ENCODE data around the gene GGTLC2.
"Not testable (repeated sequence)": the region's sequence is repeated elsewhere in the genome, so short reads cannot be mapped to it uniquely, and the experiment has no call there.

GGTLC2 gene

DNA sequence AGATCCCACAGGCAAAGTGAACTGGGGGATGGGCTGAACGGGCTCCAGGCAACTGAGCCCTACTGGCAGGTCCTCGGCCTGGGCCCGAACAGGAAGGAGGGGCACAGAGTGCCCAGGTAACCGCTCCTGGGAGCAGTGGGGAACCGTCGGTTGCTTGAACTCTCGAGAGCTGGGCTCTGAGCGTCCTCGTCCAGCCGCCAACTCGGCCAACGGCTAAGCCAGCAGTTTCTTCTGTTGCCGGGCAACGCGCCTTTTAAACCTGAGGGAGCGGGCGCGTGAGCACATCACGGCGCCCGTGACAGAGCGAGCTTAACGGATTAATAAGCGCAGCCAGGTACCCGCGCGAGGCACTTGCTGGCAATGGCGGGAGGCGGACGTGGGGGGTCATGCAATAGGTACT lies at the start of gene GGTLC2:
Gene GGTLC2, plus strand, starts transcription at position 301 of the 400 bp plus-strand sequence. CDS start 1,732 bp downstream, outside the sequence.
- not testable (repeated sequence) for H3K4me3 ChIP-seq (ENCODE audit: low read depth, low read length)

DNA sequence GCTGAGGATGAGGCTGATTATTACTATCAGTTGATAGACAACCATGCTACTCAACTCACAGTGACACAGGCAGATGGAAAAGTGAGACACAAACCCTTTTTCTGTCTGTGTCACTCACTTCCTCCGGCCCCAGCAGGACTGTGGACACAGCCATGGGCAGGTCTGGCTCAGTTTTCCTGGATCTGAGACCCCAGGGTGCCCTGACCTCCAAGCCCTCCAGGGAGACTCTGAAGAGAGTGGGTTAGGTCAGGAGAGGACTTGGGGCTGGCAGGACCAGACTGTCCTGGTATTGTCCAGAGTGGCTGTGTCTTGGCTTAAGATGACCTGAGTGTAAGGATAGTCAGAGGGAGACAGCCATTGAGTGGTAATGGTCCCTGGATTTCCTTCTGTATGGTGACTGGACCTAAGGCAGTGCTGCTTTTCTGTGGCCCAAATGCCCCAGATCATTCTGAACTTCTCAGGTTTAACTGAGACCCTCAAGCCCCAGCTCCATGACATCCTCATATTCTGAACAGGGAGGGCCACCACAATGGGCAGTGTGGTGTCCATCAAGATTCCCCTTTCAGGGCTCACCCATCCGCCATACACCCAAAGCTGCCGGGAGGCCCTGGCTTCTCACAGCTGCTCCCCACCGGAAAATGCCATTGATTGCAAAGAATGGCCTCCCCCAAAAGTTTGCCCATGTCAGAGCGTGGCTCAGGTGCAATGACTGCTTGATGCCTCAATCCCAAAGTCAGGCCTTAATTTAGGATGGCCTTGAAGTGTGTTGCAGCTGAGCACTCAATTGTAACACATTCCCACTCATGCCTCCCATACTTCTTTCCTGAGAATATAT lies 49.2 kb upstream of the GGTLC2 start:
- TF ChIP-seq, protein P1, sequence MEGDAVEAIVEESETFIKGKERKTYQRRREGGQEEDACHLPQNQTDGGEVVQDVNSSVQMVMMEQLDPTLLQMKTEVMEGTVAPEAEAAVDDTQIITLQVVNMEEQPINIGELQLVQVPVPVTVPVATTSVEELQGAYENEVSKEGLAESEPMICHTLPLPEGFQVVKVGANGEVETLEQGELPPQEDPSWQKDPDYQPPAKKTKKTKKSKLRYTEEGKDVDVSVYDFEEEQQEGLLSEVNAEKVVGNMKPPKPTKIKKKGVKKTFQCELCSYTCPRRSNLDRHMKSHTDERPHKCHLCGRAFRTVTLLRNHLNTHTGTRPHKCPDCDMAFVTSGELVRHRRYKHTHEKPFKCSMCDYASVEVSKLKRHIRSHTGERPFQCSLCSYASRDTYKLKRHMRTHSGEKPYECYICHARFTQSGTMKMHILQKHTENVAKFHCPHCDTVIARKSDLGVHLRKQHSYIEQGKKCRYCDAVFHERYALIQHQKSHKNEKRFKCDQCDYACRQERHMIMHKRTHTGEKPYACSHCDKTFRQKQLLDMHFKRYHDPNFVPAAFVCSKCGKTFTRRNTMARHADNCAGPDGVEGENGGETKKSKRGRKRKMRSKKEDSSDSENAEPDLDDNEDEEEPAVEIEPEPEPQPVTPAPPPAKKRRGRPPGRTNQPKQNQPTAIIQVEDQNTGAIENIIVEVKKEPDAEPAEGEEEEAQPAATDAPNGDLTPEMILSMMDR (IDR thresholded peaks at IDR 0.05; ENCODE audit: low read depth, low read length) = no peak
- H3K4me3 ChIP-seq (ENCODE audit: low read depth, low read length) = no peak overlapping the region

DNA sequence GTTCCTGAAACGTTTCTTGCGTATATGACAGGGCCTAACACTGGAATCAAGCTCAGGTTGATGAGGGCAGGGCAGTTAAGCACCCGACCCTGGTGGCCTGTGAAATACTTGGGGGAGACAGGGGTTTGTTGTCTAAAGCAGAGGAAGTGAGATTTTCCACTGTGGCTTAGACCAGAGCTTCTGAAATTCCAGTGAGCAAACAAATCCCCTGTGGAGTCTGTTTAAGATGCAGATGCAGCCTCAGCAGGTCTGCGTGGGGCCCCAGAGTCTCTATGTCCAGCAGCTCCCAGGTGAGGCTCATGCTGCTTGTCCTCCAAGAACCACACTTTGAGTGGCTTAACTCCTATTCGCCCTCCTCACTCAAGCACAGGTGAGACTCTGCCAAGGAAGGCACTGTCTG lies 46.3 kb upstream of the GGTLC2 start:
- TF ChIP-seq, protein P1 (IDR thresholded peaks at IDR 0.05; ENCODE audit: low read depth, low read length) = no peak
- no peak overlapping the region for H3K4me3 ChIP-seq (ENCODE audit: low read depth, low read length)

DNA sequence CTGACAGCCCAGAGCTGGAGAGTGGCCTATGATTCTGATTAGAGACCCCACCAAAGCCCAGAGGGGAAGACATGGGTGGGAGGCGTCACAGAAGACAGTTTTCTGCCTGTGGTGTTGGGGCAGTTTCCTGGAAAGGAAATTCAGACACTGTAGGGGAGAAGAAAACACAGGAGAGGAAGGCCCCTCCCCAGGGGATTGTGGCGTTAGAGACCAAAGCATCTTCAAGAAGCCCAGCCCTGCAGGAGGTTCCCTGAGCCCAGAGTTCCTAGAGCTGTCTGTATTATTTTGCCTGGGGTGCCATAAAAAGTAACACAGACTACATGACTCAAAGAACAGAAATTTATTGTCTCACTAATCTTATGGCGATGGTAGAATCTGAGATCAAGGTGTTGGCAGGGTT lies 45.2 kb upstream of the GGTLC2 start:
- TF ChIP-seq, protein P1 (IDR thresholded peaks at IDR 0.05; ENCODE audit: low read depth, low read length) = no peak
- no peak overlapping the region for H3K4me3 ChIP-seq (ENCODE audit: low read depth, low read length)

DNA sequence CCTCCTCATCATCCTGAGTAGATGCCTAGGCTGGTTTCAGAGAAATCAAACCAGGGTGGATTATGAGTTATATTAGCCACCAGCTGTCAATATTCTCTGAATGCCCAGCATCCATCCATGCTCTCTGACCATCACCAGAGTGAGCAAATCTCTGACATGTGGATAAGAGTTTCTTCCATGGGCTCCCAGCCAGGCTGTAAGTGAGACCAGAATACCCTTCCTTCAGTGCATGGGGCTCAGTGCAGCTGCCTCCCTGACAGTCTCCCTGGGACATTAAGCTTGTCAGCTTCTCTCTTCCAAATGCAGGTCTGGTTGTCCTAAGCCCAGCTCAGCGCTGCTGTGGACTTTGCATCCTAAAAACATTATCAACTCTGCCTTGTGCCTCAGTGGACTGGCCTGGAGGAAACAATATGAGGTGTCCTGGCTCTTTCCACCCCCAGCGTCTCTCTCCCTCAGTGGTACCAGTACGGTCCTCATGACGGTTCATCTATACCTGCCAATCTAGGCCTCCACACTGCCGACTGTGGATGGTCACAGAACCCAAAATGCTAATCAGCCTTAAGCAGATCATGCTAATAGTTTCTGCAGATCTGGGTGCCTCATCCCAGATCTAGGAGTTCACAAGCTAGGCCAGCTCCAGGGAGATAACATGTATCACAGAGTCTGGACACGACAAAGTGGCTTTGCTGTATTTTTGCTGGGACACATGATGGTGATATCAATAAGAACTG lies 43.7 kb upstream of the GGTLC2 start:
- H3K4me3 ChIP-seq (ENCODE audit: low read depth, low read length) = no peak overlapping the region
- TF ChIP-seq, protein P1 (IDR thresholded peaks at IDR 0.05; ENCODE audit: low read depth, low read length) = no peak

DNA sequence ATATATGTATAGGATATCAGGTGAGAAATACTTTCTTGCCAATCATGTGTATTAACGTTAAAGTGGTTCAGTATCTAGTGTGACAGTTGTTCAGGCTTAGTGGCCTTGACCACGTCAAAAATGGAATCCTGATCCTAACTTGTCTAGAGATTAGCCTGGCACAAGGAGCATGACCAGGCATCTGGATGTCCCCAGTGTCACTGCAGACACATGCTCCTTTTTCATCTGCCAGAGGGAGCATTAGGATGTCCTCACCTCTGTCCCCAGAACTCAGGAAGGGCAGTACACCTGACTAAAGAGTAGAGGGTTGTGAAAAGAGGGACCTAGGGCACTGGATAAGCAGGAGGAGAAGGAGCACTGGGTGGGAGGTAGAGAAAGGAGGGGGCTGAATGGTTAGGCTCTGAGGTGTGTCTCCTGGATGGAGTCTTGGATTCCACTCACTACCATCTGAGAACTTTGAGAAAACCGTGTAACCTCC lies 40.9 kb upstream of the GGTLC2 start:
- H3K4me3 ChIP-seq (ENCODE audit: low read depth, low read length) = no peak overlapping the region
- TF ChIP-seq, protein P1 (IDR thresholded peaks at IDR 0.05; ENCODE audit: low read depth, low read length) = no peak

DNA sequence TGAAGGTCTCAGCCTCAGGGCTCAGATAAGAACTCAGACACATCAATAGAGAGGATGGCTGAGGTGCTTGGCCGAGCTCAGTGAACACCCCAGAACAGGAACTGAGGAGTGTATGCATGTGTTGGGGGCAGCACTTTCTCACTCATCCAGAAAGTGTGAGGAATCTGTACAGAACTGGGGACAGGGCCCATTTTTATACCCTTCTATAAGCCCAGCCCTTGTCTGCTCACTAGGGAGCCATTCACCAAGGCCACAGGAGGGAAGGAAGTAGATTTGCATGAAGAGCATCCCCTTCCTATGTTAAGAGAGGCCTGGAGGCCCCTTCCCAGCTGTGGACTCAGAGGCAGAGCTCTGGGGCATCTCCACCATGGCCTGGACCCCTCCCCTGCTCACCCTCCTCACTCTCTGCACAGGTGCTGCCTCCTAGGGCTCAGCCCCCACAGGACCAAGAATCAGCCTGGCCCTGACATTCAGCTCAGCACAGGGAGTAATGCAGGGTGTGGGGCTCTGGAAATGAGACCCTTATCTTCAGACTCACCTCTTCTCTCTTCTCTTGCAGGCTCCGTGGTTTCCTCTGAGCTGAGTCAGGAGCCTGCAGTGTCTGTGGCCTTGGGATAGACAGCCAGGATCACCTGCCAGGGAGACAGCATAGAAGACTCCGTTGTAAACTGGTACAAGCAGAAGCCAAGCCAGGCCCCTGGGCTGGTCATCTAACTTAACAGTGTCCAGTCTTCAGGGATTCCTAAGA lies 39.9 kb upstream of the GGTLC2 start:
- TF ChIP-seq, protein P1 (IDR thresholded peaks at IDR 0.05; ENCODE audit: low read depth, low read length) = no peak

More for the DNA sequence above, 39.9 kb upstream of the GGTLC2 start:
- no peak overlapping the region for H3K4me3 ChIP-seq (ENCODE audit: low read depth, low read length)
